ENCODE data around the gene SLC29A2. TPM values are rescaled to one million over a fixed set of nuclear protein-coding genes. Genes with fewer than 3 reads are reported as not detected.
"Not testable (repeated sequence)": the region's sequence is repeated elsewhere in the genome, so short reads cannot be mapped to it uniquely, and the experiment has no call there.

SLC29A2 gene
- total RNA-seq, 2 experiments from 2014 or later, result 6.6 to 7.4 TPM

DNA sequence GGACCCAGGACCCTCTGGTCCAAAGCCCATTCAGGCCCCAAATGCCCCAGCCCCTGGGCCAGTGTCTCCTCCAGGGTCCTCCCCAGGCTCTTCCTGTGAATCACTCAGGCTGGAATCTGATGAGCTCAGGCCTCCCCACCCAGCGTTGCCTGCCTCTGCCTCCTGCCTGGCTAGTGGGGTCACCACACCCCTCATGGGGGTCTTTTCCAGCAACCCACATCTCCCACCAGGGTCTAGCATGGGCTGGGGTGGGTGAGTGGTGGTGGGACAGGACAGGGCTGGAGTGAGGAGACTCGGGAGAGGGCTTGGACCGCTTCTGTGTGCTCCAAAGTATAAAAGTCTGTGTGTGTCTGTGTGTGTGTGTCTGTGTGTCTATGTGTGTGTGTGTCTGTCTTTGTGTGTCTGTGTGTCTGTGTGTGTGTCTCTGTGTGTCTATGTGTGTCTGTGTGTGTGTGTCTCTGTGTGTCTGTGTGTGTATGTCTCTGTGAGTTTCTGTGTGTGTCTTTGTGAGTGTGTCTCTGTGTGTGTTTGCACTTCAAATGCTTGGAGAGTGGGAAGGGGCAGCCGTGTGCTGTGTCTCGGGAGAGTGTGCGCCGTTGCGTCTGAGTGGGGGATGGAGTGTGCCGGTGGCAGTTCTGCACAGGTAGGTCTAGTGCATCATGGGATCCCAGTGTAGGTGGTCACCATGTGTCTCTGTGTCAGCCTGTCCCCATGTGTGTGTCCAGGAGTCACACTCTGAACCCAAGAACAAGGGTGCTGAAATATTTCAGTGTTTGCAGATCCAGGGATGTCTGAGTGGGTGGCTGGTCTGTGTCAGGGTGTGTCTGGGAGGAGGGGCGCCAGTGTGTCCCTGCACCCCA is 44.2 kb downstream of the SLC29A2 start:
- H3K27ac Mint-ChIP-seq, result peak overlapping the region; percentile 74
- no peaks in the 10 kb centered on the region for H3K9me3 Mint-ChIP-seq
- no peaks in the 10 kb centered on the region for H3K27me3 Mint-ChIP-seq (ENCODE audit: low read depth)
- CTCF ChIA-PET, result interaction anchor here (1.0 to 1.6 kb wide), 3 partner anchors 9 to 104 kb away, joined by 5 to 23 read pairs (median 5); no protein-coding TSS in a partner anchor
- no peak for DNase-seq
- intact Hi-C loops (cut with micrococcal nuclease), result loop anchor here (1.0 to 2.0 kb wide), 5 partner anchors 15 to 105 kb away; partner anchors contain the start of genes BRMS1 and YIF1A
- no peaks in the 10 kb centered on the region for H3K36me3 Mint-ChIP-seq (ENCODE audit: low read depth)
- H3K4me3 Mint-ChIP-seq, result no peak overlapping the region
- H3K4me1 Mint-ChIP-seq (ENCODE audit: low read depth), result peaks cover 41% of the 10 kb centered on the region

DNA sequence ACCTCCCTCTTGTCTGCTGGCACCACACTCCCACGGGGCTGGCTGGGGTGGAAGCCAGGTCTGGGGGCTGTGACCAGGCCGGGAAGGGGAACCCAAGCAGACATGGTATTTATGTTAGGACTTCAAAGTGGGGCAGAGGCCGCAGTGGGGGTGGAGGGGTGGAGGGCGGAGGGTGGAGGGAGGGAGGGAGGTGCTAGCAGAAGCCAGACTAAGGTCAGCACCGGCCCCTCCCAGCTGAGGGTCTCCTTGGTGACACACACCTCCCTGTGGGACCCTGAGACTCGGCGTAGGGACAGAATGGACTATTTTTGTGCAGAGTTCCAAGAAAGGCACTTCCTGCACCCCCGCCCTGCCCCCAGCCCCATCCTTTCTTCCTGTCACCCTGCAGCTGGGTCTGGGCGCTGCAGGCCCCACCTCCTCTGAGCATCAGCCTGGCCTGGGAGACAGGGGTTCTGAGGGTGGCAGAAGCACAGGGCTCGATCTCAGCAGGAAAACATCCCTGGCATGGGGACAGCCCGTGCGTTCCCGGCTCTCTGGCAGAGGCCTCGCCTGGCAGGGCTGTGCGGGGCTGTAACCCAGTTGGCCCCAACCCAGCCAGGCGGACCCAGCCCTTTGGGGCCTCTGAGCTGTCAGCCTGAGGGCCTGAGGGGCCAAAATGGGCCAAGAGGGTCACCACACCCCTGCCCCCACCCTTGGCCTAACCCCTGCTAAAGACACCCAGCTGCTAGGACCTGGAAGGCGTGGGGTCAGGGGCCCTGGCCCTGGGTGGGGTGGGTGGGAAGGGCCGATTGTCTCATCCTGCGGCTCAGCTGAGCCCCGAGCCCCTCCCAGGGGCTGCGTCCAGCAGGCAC is 45.1 kb downstream of the SLC29A2 start:
- peaks cover 42% of the 10 kb centered on the region for H3K4me1 Mint-ChIP-seq (ENCODE audit: low read depth)
- peak; percentile 74 for DNase-seq
- H3K36me3 Mint-ChIP-seq (ENCODE audit: low read depth), result no peaks in the 10 kb centered on the region
- CTCF ChIA-PET, result interaction anchor here (1.0 to 1.6 kb wide), 3 partner anchors 8 to 103 kb away, joined by 5 to 23 read pairs (median 5); no protein-coding TSS in a partner anchor
- H3K27me3 Mint-ChIP-seq (ENCODE audit: low read depth), result no peaks in the 10 kb centered on the region
- H3K9me3 Mint-ChIP-seq, result no peaks in the 10 kb centered on the region
- H3K4me3 Mint-ChIP-seq, result no peak overlapping the region
- peak overlapping the region; percentile 57 for H3K27ac Mint-ChIP-seq
- intact Hi-C loops (cut with micrococcal nuclease), result loop anchor here (1.0 kb wide), 1 partner anchor 8 kb away; no protein-coding TSS in a partner anchor

DNA sequence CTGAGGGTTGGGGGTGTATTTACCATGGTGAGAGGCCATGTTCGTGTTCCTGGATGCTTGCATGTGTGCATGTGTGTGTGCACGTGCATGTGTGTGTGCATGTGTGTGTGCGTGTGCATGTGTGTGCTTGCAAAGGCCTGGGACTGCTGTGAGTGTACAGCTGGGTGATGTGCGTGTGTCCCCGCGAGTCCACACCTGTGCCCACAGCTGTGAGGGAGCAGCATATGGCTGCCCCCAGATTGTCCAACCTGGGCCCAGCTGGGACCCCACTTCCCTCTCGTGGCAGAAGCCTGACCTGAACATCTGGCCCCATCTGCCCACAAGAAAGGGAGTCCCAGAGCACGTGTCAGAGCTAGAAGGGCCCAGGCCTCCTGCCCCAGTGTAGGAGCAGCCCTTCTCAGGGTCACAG is 46.3 kb downstream of the SLC29A2 start:
- Mint-ChIP-seq H3K27ac (no peak overlapping the region), H3K4me1 (ENCODE audit: low read depth) (peaks cover 43% of the 10 kb centered on the region), H3K9me3 (peaks cover 2% of the 10 kb centered on the region), H3K36me3 (ENCODE audit: low read depth) (no peaks in the 10 kb centered on the region), H3K27me3 (ENCODE audit: low read depth) (no peaks in the 10 kb centered on the region), H3K4me3 (no peak overlapping the region)
- no peak for DNase-seq
- intact Hi-C loops (cut with micrococcal nuclease), result no loop called here
- CTCF ChIA-PET, result interaction anchor here (0.9 kb wide), 1 partner anchor 14 kb away, joined by 3 read pairs; no protein-coding TSS in a partner anchor

DNA sequence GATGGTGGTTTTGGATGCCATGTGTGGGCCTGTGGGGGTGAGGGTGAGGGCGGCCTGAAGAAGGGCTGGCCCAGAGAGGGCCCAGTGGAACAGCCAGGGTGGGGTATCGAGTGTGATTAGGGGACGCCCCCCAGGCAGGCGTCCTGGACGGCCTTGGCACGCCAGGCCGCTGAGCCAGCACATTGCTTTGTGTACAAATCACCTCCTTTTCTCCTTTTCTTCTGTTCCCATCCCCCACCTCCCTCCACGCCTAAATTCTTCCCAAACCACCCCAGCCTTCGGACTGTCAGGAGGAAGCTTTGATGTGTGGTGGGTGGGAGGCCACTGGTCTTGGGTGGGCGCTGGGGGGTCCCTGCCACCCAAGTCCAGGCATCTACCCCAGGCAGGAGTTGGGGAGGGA is 46.9 kb downstream of the SLC29A2 start:
- intact Hi-C loops (cut with micrococcal nuclease), result no loop called here
- Mint-ChIP-seq H3K36me3 (ENCODE audit: low read depth) (no peaks in the 10 kb centered on the region), H3K4me3 (no peak overlapping the region), H3K4me1 (ENCODE audit: low read depth) (peaks cover 48% of the 10 kb centered on the region), H3K27me3 (ENCODE audit: low read depth) (no peaks in the 10 kb centered on the region), H3K27ac (no peak overlapping the region), H3K9me3 (peaks cover 6% of the 10 kb centered on the region)
- CTCF ChIA-PET, result interaction anchor here (1.3 kb wide), 1 partner anchor 13 kb away, joined by 6 read pairs; no protein-coding TSS in a partner anchor
- no peak for DNase-seq

DNA sequence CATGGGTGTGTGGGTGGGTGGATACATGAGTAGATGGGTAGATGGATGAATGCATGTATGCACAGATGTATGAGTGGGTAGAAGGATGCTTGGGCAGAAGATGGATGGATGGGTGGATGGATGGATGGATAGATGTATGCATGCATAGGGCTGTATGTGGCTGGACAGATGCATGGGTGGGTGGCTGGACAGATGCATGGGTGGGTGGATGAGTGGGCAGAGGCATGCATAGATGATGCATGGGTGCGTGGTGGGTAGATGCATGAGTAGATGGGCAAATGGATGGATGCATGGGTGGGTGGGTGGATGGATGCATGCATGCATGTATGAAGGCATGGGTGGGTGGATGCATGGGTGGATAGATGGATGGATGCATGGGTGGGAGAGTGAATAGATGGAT is 47.9 kb downstream of the SLC29A2 start:
- CTCF ChIA-PET, result interaction anchor here (1.3 kb wide), 1 partner anchor 12 kb away, joined by 6 read pairs; no protein-coding TSS in a partner anchor
- H3K9me3 Mint-ChIP-seq, result peaks cover 10% of the 10 kb centered on the region
- no peaks in the 10 kb centered on the region for H3K27me3 Mint-ChIP-seq (ENCODE audit: low read depth)
- intact Hi-C loops (cut with micrococcal nuclease), result no loop called here
- H3K4me1 Mint-ChIP-seq (ENCODE audit: low read depth), result peaks cover 54% of the 10 kb centered on the region
- no peak overlapping the region for H3K27ac Mint-ChIP-seq
- DNase-seq, result no peak
- H3K4me3 Mint-ChIP-seq, result no peak overlapping the region
- H3K36me3 Mint-ChIP-seq (ENCODE audit: low read depth), result no peaks in the 10 kb centered on the region

DNA sequence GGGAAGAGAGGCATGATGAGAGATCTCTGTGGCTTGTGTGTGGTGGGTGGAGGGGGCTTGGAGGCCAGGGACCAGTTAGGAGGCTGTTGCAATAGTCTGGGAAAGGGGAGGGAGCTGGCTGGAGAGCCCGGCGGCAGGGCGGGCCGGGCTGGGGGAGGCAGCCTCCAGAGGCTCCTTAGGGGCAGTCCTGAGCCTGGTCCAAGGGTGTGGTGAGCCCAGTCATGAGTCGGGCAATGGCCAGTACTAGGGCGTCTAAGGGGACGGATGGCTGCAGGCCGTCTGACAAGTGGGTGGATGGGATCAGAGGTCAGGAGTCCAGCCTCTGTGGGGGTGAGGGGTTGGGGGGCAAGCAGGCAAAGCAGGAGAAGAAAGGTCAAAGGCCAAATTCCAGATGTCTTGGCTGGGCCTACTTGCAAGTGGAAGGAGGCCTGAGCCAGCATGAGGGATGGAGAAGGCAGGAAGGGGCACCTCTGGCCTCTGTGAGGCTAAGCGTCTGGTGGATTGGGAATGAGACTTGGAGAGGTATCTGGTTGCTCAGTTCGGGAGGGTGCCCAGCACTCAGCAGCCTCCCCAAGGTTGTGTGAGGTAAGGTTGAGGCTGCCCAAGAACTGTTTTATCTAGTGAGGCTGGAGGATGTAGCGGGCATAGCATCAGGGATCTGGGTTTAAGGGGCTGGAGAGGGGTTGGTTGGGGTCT is 48.7 kb downstream of the SLC29A2 start:
- DNase-seq, result no peak
- intact Hi-C loops (cut with micrococcal nuclease), result no loop called here
- H3K4me3 Mint-ChIP-seq, result no peak overlapping the region
- H3K36me3 Mint-ChIP-seq (ENCODE audit: low read depth), result no peaks in the 10 kb centered on the region
- H3K9me3 Mint-ChIP-seq, result peaks cover 10% of the 10 kb centered on the region
- no peak overlapping the region for H3K27ac Mint-ChIP-seq
- H3K27me3 Mint-ChIP-seq (ENCODE audit: low read depth), result no peaks in the 10 kb centered on the region
- CTCF ChIA-PET, result interaction anchor here (2.0 kb wide), 1 partner anchor 11 kb away, joined by 14 read pairs; no protein-coding TSS in a partner anchor
- H3K4me1 Mint-ChIP-seq (ENCODE audit: low read depth), result peaks cover 54% of the 10 kb centered on the region

DNA sequence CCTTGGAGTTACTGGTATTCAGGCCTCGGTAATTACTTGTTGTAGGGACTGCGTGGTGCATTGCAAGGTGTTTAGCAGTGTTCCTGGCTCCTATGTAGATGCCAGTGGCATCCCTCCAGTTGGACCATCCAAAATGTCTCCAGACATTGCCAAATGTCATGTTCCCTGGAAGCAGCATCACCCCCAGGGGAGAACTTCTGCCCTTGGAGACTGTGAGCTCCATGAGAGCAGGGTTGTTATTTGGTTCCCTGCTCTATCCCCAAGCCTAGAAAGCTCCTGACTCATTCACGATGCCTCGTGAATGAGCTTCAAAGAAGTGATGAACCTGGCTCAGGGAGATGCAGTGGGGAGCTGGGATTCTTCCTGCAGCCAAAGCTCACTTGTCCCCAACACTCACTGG is 50.0 kb downstream of the SLC29A2 start:
- Mint-ChIP-seq H3K36me3 (ENCODE audit: low read depth) (no peaks in the 10 kb centered on the region), H3K27me3 (ENCODE audit: low read depth) (no peaks in the 10 kb centered on the region), H3K4me3 (no peak overlapping the region), H3K4me1 (ENCODE audit: low read depth) (peaks cover 52% of the 10 kb centered on the region), H3K9me3 (peaks cover 10% of the 10 kb centered on the region), H3K27ac (no peak overlapping the region)
- CTCF ChIA-PET, result interaction anchor here (0.5 to 2.0 kb wide), 2 partner anchors 9 to 1046 kb away, joined by 3 to 14 read pairs; no protein-coding TSS in a partner anchor
- intact Hi-C loops (cut with micrococcal nuclease), result no loop called here
- DNase-seq, result no peak

DNA sequence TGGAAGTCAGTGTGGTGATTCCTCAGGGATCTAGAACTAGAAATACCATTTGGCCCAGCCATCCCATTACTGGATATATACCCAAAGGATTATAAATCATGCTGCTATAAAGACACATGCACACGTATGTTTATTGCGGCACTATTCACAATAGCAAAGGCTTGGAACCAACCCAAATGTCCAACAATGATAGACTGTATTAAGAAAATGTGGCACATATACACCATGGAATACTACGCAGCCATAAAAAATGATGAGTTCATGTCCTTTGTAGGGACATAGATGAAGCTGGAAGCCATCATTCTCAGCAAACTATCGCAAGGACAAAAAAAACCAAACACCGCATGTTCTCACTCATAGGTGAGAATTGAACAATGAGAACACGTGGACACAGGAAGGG is 50.8 kb downstream of the SLC29A2 start:
- Mint-ChIP-seq H3K9me3 (peaks cover 10% of the 10 kb centered on the region), H3K4me1 (ENCODE audit: low read depth) (peaks cover 51% of the 10 kb centered on the region)
- DNase-seq; H3K27ac Mint-ChIP-seq; H3K36me3 Mint-ChIP-seq (ENCODE audit: low read depth); CTCF ChIA-PET; H3K4me3 Mint-ChIP-seq; intact Hi-C loops (cut with micrococcal nuclease); H3K27me3 Mint-ChIP-seq (ENCODE audit: low read depth): not testable (repeated sequence)

DNA sequence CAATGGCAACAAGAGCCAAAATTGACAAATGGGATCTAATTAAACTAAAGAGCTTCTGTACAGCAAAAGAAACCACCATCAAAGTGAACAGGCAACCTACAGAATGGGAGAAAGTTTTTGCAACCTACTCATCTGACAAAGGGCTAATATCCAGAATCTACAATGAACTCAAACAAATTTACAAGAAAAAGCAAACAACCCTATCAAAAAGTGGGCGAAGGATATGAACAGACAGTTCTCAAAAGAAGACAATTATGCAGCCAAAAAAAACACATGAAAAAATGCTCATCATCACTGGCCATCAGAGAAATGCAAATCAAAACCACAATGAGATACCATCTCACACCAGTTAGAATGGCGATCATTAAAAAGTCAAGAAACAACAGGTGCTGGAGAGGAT is 51.3 kb downstream of the SLC29A2 start:
- H3K9me3 Mint-ChIP-seq, result peaks cover 10% of the 10 kb centered on the region
- intact Hi-C loops (cut with micrococcal nuclease); H3K36me3 Mint-ChIP-seq (ENCODE audit: low read depth); H3K27ac Mint-ChIP-seq; DNase-seq; CTCF ChIA-PET; H3K27me3 Mint-ChIP-seq (ENCODE audit: low read depth); H3K4me3 Mint-ChIP-seq: not testable (repeated sequence)
- H3K4me1 Mint-ChIP-seq (ENCODE audit: low read depth), result peaks cover 55% of the 10 kb centered on the region

DNA sequence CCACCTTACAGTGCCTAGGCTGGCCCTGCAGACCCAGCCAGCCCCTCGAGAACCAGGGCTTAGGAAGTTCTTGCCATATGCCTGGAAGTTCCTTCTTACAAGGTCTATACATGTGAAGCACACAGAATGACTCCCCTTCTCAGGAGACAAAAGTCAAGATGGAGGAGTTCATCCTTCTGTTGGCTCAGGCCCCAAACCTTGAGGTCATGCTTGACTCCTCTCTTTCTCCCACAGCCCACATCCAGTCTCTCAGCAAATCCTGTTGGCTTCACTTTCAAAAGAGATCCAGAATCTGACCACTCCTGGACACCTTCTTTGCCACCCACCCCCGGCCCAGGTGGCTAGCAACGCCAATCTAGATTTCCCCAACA is 53.0 kb downstream of the SLC29A2 start:
- intact Hi-C loops (cut with micrococcal nuclease), result loop anchor here (1.0 kb wide), 1 partner anchor 8 kb away; no protein-coding TSS in a partner anchor
- CTCF ChIA-PET, result interaction anchor here (1.0 to 1.3 kb wide), 2 partner anchors 8 to 26 kb away, joined by 3 to 5 read pairs; partner anchors contain the start of gene BRMS1
- peaks cover 10% of the 10 kb centered on the region for H3K9me3 Mint-ChIP-seq
- peak overlapping the region; percentile 93 for H3K27ac Mint-ChIP-seq
- no peak for DNase-seq
- H3K4me1 Mint-ChIP-seq (ENCODE audit: low read depth), result peaks cover 62% of the 10 kb centered on the region
- H3K27me3 Mint-ChIP-seq (ENCODE audit: low read depth), result no peaks in the 10 kb centered on the region
- H3K4me3 Mint-ChIP-seq, result no peak overlapping the region
- H3K36me3 Mint-ChIP-seq (ENCODE audit: low read depth), result no peaks in the 10 kb centered on the region

DNA sequence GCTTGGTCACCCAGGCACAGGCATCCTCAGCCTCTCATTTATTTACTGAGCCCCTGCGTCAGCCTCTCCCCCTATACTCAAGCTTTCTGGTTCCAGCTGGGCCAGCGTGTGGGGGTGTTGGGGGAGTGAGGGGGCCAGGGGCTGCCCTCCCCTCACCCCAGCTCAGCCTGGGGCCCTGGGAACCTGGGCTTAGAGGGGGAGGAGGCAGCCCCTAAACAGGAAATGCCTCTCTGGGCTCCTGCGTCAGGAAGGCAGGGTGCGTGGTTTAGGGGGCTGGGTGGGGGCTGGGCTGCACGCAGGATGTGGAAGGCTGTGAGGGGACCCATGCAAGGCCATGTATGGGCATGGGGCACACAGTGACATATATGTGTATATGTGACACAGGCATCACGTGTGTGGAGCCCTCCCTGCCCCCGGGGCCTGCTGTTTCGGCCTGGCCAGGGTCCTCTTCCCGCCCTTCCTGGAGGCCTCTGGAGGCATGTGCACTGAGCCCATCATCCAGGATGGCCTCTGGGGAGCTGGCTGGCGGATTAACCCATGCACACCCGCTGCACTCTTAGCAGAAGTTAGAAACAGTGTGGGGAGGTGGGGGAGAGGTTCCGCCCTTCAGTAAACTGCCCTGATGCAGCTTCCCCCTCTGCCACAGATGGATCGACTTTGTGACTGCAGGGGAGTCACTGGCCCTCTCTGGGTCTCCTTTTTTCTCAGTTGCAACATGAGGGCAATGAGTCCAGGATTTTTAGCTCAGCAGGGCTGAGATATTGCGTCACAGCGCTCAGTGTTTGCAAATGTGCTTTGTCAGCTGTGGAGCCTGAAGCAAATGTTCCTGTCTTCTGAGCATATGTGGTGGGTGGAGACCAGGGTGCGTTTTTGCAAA is 53.6 kb downstream of the SLC29A2 start:
- Mint-ChIP-seq H3K4me3 (peak overlapping the region; percentile 53), H3K36me3 (ENCODE audit: low read depth) (no peaks in the 10 kb centered on the region), H3K9me3 (peaks cover 10% of the 10 kb centered on the region), H3K27ac (peak overlapping the region; percentile 93), H3K4me1 (ENCODE audit: low read depth) (peaks cover 66% of the 10 kb centered on the region), H3K27me3 (ENCODE audit: low read depth) (no peaks in the 10 kb centered on the region)
- peak; percentile 71 for DNase-seq
- intact Hi-C loops (cut with micrococcal nuclease), result loop anchor here (1.0 kb wide), 1 partner anchor 8 kb away; no protein-coding TSS in a partner anchor
- CTCF ChIA-PET, result interaction anchor here (1.0 to 1.3 kb wide), 3 partner anchors 9 to 27 kb away, joined by 3 to 5 read pairs (median 4); partner anchors contain the start of gene BRMS1
